Effector memory CD4-positive, alpha-beta T cell (primary cell): ENCODE measurements around the gene PDZRN3.

ENCODE experiments used
- DNase-seq, 3 donors: peaks; one replicate each; pipeline ENCODE4 v3.0.0-alpha.2; 2020
- H3K27ac ChIP-seq: 2 replicates; pipeline ENCODE4 v1.7.0; 2013; ENCODE audit warnings: mild to moderate bottlenecking, low read length, moderate library complexity; ENCODE audit not compliant: insufficient read depth, poor library complexity, severe bottlenecking
- H3K27me3 ChIP-seq: replicated peaks from 2 replicates; pipeline ENCODE4 v1.7.0; 2013; ENCODE audit warnings: mild to moderate bottlenecking, low read length; ENCODE audit not compliant: insufficient read depth, control insufficient read depth, poor library complexity, severe bottlenecking
- H3K36me3 ChIP-seq: 2 replicates; pipeline ENCODE4 v1.7.0; 2013; ENCODE audit warnings: mild to moderate bottlenecking, low read length, moderate library complexity; ENCODE audit not compliant: control insufficient read depth, insufficient read depth
- H3K4me1 ChIP-seq: 2 replicates; pipeline ENCODE4 v1.7.0; 2013; ENCODE audit warnings: low read length, mild to moderate bottlenecking; ENCODE audit not compliant: control insufficient read depth, insufficient read depth, poor library complexity, severe bottlenecking
- H3K4me3 ChIP-seq: 2 replicates; pipeline ENCODE4 v1.7.0; 2013; ENCODE audit warnings: low read length, low read depth, mild to moderate bottlenecking; ENCODE audit not compliant: insufficient read depth, poor library complexity, severe bottlenecking
- H3K9me3 ChIP-seq: 2 replicates; pipeline ENCODE4 v1.7.0; 2013; ENCODE audit warnings: mild to moderate bottlenecking, low read length, moderate library complexity; ENCODE audit not compliant: control insufficient read depth

The PDZRN3 gene

DNA sequence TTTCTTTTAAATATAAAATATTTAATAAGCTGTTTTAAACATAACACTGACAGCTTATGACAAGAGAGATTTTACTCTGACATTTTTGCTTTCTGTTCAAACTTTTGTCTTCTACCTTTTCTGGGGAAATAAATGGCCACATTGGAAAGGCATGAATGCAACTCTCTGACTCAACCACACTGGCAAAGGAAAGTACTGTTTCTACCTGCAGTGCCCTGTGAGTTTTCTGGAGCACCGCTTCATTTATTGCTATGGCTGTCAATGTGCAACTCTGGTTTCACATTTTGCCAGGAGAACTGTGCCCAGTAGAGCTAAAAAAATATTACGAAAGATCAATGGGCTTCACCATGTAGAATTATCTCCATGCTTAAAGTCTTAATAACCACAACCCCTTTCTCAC lies 15.1 kb downstream of the PDZRN3 start:
- DNase-seq = no peak
- Histone ChIP-seq H3K4me1 (no peaks in the 10 kb centered on the region), H3K9me3 (no peaks in the 10 kb centered on the region), H3K4me3 (no peak overlapping the region), H3K27me3 (no peaks in the 10 kb centered on the region), H3K36me3 (no peaks in the 10 kb centered on the region), H3K27ac (no peak overlapping the region)

DNA sequence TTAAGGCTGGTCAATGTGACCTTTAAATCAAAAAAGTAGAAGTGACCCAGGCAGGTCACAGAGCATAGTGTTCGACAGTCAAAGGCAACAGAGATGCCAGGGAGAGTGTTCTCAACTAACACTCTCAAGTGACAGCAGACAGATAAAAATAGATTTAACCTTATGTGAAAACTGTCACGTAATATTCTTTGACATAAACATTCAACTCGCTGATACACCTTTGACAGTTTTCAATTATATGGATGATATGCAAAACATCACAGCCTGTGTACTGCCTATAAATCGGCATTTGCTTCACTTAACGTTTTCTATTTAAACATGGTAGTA lies 15.5 kb downstream of the PDZRN3 start:
- H3K9me3 ChIP-seq = no peaks in the 10 kb centered on the region
- no peaks in the 10 kb centered on the region for H3K36me3 ChIP-seq
- no peak for DNase-seq
- H3K27me3 ChIP-seq = no peaks in the 10 kb centered on the region
- H3K4me3 ChIP-seq = no peak overlapping the region
- H3K4me1 ChIP-seq = no peaks in the 10 kb centered on the region
- no peak overlapping the region for H3K27ac ChIP-seq

DNA sequence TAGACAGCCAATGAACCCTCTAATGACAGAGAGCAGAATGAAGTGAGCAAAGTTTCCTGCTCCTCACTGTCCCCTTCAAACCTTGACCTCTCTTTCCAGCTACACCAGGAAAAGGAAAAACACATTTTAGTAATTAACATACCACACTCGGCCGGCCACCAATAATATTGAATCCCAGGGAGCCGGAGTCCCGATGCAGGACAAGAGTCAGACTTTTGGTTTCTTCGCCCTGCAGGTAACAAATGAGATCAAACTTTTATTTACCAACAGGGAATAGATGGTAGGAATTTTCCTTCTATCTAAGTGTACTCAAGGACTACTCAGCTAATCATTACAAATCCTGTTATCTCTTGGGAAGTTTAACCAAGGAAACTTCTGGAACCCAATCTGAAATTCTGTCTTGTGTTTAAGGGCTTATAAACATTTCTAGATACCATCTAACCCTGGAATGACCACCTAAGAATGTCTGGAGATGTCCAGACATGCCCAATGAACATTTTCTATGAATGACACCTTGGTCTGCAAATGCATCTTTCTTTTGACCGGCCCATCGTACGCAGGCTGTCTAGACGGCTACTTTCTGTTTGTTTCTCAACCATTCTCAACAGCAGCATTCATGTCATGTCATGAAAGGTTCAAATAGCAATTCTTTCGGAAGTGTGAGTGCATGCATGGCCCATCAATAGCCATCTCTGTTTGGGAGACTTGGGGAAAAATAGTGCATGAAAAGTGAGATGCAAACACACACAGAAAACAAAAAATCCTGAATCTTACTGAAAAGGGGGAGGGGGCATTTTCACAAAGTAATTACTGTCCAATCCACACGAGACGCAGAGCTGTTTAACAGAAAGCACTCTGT lies 16.1 kb downstream of the PDZRN3 start:
- Histone ChIP-seq H3K9me3 (no peaks in the 10 kb centered on the region), H3K27me3 (no peaks in the 10 kb centered on the region), H3K4me1 (no peaks in the 10 kb centered on the region), H3K4me3 (no peak overlapping the region), H3K27ac (no peak overlapping the region), H3K36me3 (no peaks in the 10 kb centered on the region)
- no peak for DNase-seq

DNA sequence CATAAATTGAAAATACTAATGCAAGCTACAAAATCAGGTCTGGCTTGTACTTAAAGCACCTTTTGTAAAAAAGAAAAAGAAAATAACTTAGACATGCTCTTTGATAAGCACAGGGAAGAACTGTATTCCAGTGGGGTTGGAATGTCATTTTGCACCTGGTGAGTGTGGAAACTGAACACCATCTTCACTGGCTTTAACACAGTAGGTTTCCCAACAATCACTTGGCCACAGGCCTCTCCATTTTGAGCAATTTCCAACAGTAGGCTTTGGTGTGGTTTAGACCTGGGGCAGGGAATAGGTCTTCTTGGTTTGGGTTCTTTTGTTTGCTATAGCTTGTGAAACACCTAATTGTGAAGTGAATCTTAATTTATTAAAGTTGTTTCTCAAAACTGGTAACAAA lies 18.9 kb downstream of the PDZRN3 start:
- no peak overlapping the region for H3K27ac ChIP-seq

GRCh38 chr3:73605412-73605811 lies 19.3 kb downstream of the PDZRN3 start:
- Histone ChIP-seq H3K36me3 (no peaks in the 10 kb centered on the region), H3K4me3 (no peak overlapping the region), H3K27ac (no peak overlapping the region), H3K27me3 (no peaks in the 10 kb centered on the region), H3K4me1 (no peaks in the 10 kb centered on the region), H3K9me3 (no peaks in the 10 kb centered on the region)
- DNase-seq = no peak

More for the DNA sequence above, 18.9 kb downstream of the PDZRN3 start:
- Histone ChIP-seq H3K4me1 (no peaks in the 10 kb centered on the region), H3K36me3 (no peaks in the 10 kb centered on the region), H3K9me3 (no peaks in the 10 kb centered on the region), H3K27me3 (no peaks in the 10 kb centered on the region), H3K4me3 (no peak overlapping the region)
- no peak for DNase-seq

GRCh38 chr3:73604451-73604850 lies 20.3 kb downstream of the PDZRN3 start:
- Histone ChIP-seq H3K4me3 (no peak overlapping the region), H3K36me3 (no peaks in the 10 kb centered on the region), H3K9me3 (no peaks in the 10 kb centered on the region), H3K27ac (no peak overlapping the region), H3K4me1 (no peaks in the 10 kb centered on the region), H3K27me3 (no peaks in the 10 kb centered on the region)
- DNase-seq = no peak

DNA sequence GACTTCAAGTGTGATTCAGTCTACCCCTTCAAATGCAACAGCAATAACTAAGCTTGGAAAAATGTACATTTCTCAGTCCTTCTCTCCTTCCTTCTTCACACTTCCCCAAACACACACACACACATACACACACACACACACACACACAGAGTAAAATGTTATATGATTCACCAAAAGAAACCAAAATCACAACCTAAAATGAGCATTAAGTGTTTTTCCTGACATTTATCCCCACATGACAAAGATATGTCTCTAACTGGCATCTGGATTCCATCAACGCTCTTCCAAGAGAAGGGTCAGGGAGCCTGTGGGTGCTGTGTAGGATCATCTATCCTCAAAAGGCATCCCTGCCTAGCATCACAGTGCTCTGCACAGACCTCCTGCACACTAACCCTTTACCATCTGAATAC lies 21.0 kb downstream of the PDZRN3 start:
- Histone ChIP-seq H3K36me3 (no peaks in the 10 kb centered on the region), H3K27me3 (no peaks in the 10 kb centered on the region), H3K9me3 (no peaks in the 10 kb centered on the region), H3K4me1 (no peaks in the 10 kb centered on the region), H3K4me3 (no peak overlapping the region), H3K27ac (no peak overlapping the region)
- DNase-seq = no peak

- H3K27me3 ChIP-seq = no peaks in the 10 kb centered on the region
- no peaks in the 10 kb centered on the region for H3K4me1 ChIP-seq
- no peaks in the 10 kb centered on the region for H3K36me3 ChIP-seq
- no peak for DNase-seq
- no peaks in the 10 kb centered on the region for H3K9me3 ChIP-seq
- H3K4me3 ChIP-seq = no peak overlapping the region
- H3K27ac ChIP-seq = no peak overlapping the region
Measured at GRCh38 chr3:73602170-73602569, 22.6 kb downstream of the PDZRN3 start.

DNA sequence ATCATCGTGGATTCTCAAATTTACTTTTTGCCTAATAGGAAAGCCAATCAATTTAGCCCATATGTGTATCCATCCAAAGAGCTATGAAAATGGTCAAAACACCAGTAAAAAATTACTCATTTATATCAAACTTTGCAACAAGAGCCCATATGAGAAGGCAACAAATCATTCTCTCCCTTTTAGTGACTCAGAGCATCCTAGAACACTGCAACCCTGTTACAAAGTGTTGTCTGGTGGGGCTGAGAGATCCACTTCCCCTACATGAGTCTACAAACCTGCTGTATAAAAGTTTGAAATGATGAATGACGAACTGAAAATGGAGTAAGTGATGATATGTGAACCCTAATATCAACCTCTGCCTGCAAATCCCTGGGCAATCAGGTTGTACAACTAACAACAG lies 23.3 kb downstream of the PDZRN3 start:
- Histone ChIP-seq H3K27ac (no peak overlapping the region), H3K4me1 (no peaks in the 10 kb centered on the region), H3K4me3 (no peak overlapping the region)

DNA sequence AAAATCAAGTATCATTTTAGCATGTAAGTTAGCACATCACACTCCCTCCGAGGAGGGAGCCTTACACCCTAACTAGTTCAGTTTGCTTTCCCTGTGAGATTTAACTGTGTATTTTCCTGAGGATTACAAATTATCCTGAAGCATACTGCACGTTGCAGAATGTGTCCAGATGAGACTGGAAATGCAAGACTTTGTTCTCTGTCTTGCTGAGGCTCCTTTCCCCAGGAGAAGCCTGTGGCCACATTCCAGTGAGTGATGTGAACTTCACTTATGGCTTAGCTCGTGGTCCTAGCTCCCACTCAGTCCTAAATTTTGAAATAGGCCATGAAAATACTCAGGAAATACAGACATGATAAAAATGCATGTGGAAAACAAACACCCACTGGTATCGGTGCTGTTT lies 23.7 kb downstream of the PDZRN3 start:
- no peaks in the 10 kb centered on the region for H3K9me3 ChIP-seq
- DNase-seq = no peak
- no peaks in the 10 kb centered on the region for H3K4me1 ChIP-seq
- no peaks in the 10 kb centered on the region for H3K27me3 ChIP-seq
- no peak overlapping the region for H3K27ac ChIP-seq
- H3K4me3 ChIP-seq = no peak overlapping the region
- H3K36me3 ChIP-seq = no peaks in the 10 kb centered on the region

More for the DNA sequence above, 23.3 kb downstream of the PDZRN3 start:
- H3K27me3 ChIP-seq = no peaks in the 10 kb centered on the region
- no peaks in the 10 kb centered on the region for H3K36me3 ChIP-seq
- DNase-seq = no peak
- H3K9me3 ChIP-seq = no peaks in the 10 kb centered on the region
